RPMI8226 (cell line): ENCODE results near the gene SYNDIG1.

ENCODE experiments used
- DNase-seq: peaks from one replicate; pipeline ENCODE4 v3.0.0-alpha.2; 2015

Gene SYNDIG1

DNA sequence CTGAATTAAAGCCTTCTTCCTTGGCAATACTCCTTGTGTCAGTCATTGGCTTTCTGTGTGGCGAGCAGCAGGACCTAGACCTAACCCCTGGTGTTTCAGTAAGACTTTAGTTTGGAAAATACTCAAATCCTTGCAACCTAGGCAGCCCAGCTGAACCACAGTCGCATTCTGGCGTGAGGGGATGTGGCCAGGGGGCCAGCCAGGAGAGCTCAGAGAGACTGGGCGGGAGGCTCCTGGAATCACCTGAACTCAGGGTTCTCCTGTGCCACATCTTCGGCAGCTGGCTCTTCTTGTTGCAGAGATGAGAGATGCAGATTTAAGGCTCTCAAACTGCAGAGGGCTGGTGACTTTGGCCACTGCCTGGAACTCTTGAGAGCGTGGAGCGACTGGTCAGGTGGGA, 102.7 kb downstream of the SYNDIG1 start:
- DNase-seq = no peak

DNA sequence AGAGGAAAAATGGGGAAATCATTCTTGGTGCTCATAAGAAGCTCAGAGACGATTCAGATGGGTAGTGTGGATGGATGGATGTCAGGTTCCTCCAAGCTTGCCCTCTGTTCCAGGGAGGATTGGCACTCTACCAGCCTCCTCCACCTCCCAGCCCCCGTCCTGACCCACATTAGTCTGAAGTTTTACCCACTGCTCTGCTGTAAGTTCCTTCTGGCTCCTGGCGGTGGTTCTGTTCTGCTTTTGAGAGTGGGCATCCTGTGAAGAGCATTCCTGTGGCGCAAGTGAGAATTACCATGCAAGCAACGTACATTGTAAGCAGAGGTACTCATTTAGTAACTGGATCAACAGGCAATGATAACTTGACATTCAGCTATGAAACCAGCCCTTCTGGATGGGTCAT, 103.4 kb downstream of the SYNDIG1 start:
- DNase-seq = no peak

DNA sequence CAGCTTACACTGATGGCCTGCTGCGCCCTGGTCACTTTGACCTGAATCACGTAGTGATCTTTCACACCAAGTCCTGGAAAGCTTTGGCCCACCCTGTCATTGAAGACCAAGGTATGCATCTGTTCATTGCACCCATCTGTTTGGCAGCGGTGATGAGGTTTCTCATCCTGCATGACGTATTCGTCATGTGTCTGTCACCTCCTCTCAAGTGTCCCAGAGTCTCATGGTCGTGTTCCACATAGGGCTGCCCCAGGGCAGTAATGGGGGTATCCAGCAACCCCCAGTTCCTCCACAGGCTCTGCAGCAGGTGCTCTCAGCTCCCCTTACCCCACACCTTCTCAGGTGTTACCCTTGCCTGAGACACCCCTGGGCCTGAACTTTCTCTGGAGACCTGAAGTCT, 104.1 kb downstream of the SYNDIG1 start:
- no peak for DNase-seq

DNA sequence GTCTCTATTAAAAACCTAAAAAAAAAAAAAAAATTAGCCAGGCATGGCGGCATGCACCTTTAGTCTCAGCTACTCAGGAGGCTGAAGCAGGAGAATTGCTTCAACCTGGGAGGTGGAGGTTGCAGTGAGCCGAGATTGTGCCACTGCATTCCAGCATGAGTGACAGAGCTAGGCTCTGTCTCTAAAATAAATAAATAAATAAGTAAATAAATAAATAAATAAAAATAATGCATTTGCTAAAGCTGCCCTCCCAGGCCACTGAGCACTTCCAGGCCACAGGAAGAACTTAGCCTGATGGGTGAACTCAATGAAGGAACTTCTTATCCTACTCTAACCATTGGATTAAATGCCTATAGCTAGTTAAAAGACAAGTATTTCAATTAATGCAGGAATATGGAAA, 104.9 kb downstream of the SYNDIG1 start:
- DNase-seq = no peak

DNA sequence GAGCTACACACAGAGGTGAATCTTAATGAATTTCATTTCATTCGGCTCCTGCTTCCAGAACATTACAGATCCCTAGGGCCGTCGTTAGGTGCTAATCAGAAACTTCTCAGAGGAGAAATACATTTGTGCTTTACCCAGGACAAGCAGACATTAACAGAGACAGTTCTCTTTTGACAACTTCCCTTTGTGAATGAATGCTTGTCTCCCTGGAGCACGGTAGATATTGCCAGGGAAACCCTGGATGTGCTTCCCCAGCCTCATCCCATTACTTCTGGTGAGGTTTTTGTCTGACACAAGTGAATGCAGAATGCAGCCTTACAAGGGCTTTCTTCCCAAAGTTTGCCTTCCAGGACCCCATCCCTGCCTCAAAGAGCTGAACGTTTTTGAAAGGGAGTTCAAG, 105.4 kb downstream of the SYNDIG1 start:
- no peak for DNase-seq

DNA sequence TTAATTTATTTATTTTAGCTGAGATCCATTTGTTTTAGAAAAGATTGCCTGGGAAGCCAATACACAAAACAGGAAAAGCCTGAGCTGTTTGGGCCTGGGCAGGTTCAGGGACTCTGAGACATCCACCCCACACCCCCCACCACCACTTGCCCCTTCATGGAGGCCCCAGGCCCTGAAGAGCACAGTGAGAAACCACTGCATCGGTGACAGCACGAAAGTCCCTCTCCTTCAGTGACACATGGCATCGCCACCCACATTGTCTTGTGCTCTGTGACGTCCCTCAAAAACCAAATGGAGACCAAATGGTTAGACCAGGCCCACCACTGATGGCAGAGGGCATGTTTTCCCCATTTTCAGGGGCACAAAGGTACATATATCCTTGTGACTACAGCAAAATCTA, 106.4 kb downstream of the SYNDIG1 start:
- no peak for DNase-seq

DNA sequence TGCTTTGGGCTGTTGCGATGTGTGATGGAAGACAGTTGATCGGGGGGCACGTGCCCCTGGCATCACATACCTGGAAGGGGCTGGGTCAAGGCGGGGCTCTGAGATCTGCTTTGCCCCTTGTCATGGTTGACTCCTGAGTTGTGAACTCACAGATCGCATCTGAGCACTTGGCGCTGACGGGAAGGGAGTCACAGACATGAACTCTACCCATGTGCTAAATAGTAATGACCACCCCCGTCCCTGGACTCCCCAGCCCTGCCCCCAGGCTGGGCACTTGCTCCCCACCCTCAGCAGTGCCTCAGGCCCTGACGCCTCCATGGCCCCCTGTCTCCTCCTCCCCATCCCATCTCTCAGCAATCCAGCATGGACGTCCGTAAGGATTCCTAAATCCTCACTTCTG, 107.0 kb downstream of the SYNDIG1 start:
- no peak for DNase-seq

DNA sequence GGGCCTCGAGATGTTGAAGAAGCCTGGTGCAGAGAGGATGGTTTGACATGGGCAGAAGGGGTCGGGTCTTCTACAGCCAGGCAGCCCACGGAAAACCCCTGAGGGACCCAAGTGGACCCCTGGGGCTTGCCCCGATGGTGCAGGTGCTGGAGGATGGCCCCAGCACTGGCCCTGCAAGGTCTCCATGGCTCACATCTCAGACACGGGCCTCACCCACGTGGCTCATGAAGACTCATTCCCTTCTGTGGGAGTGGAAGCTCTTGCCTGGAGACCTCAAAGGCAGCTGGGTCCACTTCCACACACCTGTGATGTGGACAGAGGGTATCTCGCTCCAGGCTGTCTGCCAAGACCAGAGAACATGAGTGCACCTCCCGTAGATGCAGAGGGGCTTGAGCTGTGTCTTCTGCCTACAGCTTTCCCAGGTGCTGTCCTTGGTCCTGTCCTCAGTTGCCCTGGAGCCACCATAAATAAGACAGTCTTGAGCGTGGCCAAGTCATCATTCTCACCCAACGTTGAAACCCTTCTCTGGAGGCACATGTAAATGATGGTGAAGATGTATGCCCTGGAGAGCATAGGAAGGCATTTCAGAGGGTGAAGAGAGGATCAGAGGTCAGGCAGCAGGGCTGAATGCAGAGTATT, 108.0 kb downstream of the SYNDIG1 start:
- DNase-seq = no peak

DNA sequence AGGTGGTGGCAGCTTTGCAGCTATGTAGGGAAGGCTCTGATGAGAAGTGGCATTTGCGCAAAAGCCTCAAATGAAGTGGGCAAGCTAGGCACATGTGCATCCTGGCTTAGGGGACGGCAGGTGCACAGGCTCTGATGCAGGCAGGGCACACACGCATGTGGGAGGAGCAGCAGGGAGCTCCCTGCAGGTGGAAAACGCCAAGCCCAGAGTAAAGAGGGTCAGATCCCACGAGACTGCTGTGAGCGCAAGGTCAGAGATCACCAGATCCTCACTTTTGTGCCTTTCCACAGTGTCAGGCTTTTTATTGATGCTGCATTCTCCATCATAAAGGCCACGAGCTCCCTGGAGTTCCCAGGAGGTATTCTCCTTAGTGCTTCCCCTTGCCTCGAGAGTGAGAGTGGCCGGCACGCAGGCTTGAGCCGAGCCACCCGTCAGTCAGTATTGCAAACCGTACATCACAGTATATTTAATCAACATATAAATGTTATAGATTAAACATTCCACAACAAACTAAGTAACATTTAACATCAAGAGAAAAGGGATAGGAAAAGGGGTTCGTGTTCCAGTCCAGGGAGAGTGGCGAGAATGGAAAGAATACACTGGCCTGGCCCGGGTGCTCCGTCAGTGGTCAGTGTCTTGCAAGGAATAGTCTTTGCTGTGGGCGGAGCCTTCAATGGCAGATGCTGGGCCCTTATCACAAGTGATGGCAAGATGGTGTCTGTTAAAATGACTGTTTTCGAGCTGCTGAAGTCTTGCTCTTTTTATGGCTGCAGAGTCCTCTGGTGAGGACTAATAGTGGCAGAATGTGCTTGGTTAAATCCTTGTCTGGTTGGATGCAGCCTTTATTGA, 109.4 kb downstream of the SYNDIG1 start:
- no peak for DNase-seq

DNA sequence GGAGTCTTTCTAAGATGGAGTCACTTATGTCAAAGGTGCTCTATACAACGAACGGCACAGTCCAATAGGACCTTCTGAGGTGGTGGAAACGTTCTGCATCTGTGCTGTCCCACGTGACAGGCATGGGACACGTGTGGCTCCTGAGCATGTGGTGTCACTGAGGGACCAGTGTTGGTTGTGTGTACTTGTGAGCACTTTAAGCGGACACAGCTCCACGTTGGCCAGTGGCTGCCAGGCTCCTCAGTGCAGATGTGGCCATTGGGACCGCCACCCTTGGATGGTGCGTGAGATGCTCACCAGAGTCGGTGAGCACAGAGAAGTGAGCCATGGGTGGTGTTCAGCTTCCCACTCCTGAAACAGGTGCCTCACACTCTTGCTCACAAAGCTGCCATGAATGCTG, 110.0 kb downstream of the SYNDIG1 start:
- no peak for DNase-seq

- DNase-seq = no peak
Measured at GRCh38 chr20:24580006-24580405, 110.6 kb downstream of the SYNDIG1 start.

DNA sequence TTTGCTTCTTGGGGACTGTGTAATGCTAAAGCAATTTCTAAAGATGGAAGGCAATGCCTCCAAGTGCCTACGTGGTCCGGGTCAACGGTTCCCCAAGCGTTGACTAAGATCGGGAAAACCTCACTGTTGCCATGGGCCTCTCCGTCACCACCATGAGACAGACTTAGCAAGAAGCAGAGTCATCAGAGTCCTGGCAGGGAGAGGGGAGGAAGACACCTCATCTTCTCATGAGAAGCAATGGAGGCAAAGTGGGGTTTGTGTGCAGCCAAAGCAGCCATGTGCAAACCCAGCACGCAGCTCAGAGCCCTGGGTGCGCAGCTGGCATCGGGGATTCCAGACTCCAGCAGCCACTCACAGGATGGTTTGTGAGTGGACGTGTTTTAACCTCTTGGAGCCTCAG, 111.4 kb downstream of the SYNDIG1 start:
- no peak for DNase-seq

DNA sequence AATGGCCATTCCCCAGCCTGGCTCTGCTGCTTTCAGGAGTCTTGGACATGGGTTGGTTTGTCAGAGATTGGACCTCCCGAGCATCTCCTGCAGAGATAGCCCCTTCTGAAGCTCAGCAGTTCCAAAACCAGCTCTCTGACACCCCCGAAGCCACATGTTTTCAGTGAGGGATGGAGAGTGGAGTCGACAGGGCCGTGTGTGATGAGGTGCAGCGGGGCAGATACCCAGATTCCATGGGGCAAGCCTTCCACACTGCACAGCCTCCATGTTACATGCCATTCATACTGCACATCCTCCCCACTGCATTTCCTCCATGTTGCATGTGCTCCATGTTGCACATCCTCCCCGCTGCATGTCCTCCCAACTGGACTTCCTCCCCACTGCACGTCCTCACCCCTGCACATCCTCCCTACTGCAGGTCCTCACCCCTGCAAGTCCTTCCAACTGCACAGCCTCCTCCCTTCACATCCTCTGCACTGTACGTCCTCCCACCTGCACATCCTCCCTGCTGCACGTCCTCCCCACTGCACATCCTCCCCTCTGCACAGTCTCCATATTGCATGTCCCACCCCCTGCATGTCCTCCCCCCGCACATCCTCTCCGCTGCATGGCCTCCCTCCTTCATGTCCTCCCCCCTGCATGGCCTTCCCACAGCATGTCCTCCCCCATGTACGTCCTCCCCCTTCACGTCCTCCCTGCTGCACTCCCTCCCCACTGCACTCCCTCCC, 112.2 kb downstream of the SYNDIG1 start:
- DNase-seq = no peak

DNA sequence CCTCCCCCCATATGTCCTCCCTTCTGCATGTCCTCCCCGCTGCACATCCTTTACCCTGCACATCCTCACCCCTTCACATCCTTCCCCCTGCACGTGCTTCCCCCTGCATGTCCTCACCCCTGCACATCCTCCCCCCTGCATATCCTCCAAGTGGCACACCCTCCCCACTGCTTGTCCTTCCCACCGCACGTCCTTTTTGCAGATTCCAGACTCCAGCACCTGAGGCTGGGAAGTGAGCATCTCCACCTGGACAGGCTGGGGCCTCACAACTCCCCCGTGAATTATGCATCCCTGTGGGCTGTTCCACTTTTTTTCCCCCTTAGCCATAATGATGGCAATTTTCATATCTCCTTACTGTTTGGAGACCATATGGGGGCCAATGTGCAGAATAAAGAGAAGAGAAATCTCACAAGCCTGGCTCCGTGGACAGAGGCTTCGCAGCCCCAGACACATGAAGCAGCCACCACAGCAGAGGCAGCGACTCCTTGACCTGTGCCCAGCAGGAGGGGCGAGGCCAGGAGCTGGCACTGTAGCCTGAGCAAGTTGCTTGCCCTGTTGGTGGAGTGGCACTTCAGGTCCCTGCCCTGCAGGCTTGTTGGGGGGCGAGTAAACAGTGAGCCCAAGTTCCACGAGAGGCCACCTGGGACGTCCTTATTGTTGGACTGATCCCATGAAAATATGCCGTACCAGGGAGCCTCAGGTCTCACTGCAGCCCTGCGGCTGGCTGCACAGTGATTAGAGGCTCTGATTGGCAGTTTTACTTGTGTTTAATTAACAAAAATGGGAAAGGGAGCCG, 113.1 kb downstream of the SYNDIG1 start:
- no peak for DNase-seq

- no peak for DNase-seq
Measured at GRCh38 chr20:24583169-24583792, 113.9 kb downstream of the SYNDIG1 start.

DNA sequence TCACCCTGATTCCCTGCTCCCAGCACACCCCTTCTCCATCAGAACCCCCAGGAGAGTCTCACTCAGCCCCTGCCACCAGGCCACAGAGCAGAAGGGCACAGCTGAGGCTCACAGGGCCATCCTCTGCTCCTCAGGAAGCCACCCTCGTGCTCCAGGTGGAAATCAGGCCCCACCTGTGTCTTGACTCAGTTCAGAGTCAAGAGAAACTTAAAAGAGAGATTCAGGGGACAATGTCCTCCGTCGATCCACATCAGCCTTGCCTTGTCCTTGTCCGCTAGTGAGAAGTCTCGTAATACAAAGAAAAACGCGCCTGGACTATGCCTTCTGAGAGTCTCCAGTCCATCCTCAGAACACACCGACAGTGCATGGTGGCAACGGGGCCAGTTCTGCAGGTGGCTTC, 114.6 kb downstream of the SYNDIG1 start:
- DNase-seq = no peak

DNA sequence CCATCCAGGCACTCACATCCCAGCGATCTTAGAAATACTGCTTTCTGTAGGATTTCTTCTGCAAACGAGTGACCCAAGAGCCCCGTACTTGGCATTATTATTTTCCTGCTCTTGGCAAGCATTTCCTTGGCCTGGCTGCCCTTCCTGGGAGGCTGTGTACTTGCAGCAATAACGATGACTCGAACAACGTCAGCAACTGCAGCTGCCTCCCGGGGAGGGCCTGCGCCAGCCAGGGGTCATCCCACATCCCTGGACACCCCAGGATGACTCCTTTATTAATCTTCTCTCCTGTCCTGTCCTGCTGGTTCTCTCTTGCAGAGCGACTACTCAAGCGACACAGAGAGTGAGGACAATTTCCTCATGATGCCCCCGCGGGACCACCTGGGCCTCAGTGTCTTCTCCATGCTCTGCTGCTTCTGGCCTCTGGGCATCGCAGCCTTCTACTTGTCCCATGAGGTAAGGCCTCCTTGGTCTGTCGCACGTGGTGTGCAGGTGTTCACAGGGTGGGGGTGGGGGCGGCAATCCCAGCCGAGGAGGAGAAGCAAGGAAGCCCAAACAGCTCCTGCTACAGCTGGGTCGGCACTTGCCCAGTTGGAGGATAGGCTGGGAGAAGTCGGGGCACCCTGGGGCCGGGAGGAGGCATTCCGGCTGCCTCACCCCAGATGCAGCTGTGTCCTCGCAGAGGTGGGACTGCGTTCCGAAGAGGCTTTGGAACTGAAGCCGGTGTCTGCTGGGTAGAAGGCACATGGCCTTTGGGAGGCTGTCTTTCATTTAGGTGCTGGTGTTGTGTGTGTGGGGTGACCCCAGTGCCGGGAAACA, 115.3 kb downstream of the SYNDIG1 start:
- DNase-seq = no peak

DNA sequence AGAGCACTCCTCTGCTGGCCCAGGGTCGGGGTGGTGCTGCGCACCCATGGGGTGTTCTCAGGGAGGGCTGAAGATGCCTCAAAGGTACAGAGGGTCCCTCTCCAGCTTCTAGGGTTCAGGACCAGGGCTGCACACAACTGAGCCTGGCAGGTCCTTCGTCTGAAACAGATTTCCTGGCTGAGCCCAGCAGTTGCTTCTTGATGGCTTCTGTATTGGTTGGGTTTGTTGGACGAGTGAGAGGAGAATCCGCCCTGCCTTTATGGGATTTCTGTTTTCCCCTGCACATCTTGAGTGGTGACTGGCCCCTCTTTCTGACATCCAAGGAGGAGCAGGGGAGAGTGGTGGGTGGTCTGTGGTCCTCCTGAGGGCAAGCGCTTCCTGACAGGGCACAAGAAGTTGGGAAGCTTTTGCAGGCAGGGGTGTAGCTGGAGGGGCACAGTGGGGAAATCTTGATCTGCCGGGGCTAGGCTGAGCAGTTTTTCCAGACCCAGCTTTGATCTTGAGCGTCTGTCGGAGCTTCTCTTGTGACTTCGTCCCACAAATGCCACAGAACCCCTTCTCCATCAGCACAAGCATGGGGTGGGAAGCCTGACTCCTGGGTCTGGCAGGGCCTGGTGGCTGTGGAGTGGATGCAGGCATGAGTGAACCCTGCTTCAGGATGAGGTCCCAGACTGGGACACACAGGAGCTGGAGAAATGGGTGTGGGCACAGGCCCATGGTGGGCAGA, 116.5 kb downstream of the SYNDIG1 start:
- DNase-seq = no peak

GRCh38 chr20:24586523-24586840, 117.1 kb downstream of the SYNDIG1 start:
- no peak for DNase-seq

DNA sequence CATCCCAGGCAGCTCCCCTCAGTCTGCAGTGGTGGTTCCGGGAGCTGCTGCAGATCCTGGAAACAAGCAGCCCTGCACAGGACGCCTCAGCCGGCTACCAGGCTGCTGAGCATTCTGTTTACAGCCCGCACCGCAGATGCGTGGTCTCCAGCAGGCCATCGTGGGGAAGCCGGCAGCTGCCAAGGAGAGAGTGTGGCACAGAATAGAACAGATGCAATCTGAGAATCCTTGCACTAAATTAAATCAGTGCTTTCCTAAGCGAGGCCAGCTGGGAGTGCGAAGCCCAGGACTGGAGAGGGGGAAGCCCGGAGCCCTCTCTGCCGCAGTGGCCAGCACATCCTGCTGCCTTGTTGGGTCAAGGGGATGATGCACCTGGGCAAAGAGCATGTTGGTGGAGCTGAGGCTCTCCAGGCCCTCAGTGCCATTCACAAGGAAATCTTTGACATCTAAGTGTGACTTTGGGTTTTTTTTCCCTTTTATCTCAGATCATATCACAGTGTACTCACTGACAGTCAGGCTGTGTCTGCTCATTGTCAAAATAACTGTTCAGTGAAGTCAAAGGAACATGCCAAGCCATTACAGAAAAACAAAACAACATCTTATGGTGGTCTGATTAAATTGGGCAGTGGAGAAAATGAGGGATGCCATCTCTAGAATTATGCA, 118.1 kb downstream of the SYNDIG1 start:
- DNase-seq = no peak
